Measurements from ENCODE around the gene REPS2.
"Not testable (repeated sequence)": the region's sequence is repeated elsewhere in the genome, so short reads cannot be mapped to it uniquely, and the experiment has no call there.

REPS2 gene

GRCh38 chrX:16964976-16965375 lies 18.5 kb downstream of the REPS2 start:
- not testable (repeated sequence) for H3K4me3 ChIP-seq (ENCODE audit: low read length); H3K9ac ChIP-seq (ENCODE audit: low read depth, low read length); H3K27ac ChIP-seq (ENCODE audit: low read depth, low read length); H3K27me3 ChIP-seq (ENCODE audit: insufficient read depth, low read length); H3K36me3 ChIP-seq (ENCODE audit: insufficient read depth, low read length); H3K4me1 ChIP-seq (ENCODE audit: insufficient read depth, low read length); H3K9me3 ChIP-seq (ENCODE audit: insufficient read depth, low read depth, low read length)
- WGBS: 82% methylated on average over 12 of the region's 32 CpGs

- H3K27me3 ChIP-seq (ENCODE audit: insufficient read depth, low read length): no peaks in the 10 kb centered on the region
- H3K9me3 ChIP-seq (ENCODE audit: insufficient read depth, low read depth, low read length): no peaks in the 10 kb centered on the region
- WGBS: 83% methylated on average over 1 of the region's 2 CpGs
- no peak overlapping the region for H3K9ac ChIP-seq (ENCODE audit: low read depth, low read length)
- no peaks in the 10 kb centered on the region for H3K36me3 ChIP-seq (ENCODE audit: insufficient read depth, low read length)
- no peak overlapping the region for H3K27ac ChIP-seq (ENCODE audit: low read depth, low read length)
- no peaks in the 10 kb centered on the region for H3K4me1 ChIP-seq (ENCODE audit: insufficient read depth, low read length)
- no peak overlapping the region for H3K4me3 ChIP-seq (ENCODE audit: low read length)
These were observed 20.4 kb downstream of the REPS2 start for GRCh38 chrX:16966752-16967448.

GRCh38 chrX:16968753-16969152 lies 22.3 kb downstream of the REPS2 start:
- 94% methylated on average over 22 of the region's 29 CpGs for WGBS
- H3K36me3 ChIP-seq (ENCODE audit: insufficient read depth, low read length); H3K27ac ChIP-seq (ENCODE audit: low read depth, low read length); H3K4me3 ChIP-seq (ENCODE audit: low read length); H3K27me3 ChIP-seq (ENCODE audit: insufficient read depth, low read length); H3K9ac ChIP-seq (ENCODE audit: low read depth, low read length); H3K4me1 ChIP-seq (ENCODE audit: insufficient read depth, low read length); H3K9me3 ChIP-seq (ENCODE audit: insufficient read depth, low read depth, low read length): not testable (repeated sequence)

GRCh38 chrX:16970977-16971376 lies 24.5 kb downstream of the REPS2 start:
- H3K27ac ChIP-seq (ENCODE audit: low read depth, low read length): no peak overlapping the region

GRCh38 chrX:16971694-16972093 lies 25.2 kb downstream of the REPS2 start:
- Histone ChIP-seq H3K4me3 (ENCODE audit: low read length) (no peak overlapping the region), H3K27me3 (ENCODE audit: insufficient read depth, low read length) (no peaks in the 10 kb centered on the region), H3K4me1 (ENCODE audit: insufficient read depth, low read length) (no peaks in the 10 kb centered on the region), H3K36me3 (ENCODE audit: insufficient read depth, low read length) (no peaks in the 10 kb centered on the region), H3K9me3 (ENCODE audit: insufficient read depth, low read depth, low read length) (no peaks in the 10 kb centered on the region), H3K9ac (ENCODE audit: low read depth, low read length) (no peak overlapping the region), H3K27ac (ENCODE audit: low read depth, low read length) (no peak overlapping the region)
- 71% methylated on average over 1 of the region's 2 CpGs for WGBS

More at GRCh38 chrX:16970977-16971376, 24.5 kb downstream of the REPS2 start:
- Histone ChIP-seq H3K9ac (ENCODE audit: low read depth, low read length) (no peak overlapping the region), H3K27me3 (ENCODE audit: insufficient read depth, low read length) (no peaks in the 10 kb centered on the region), H3K36me3 (ENCODE audit: insufficient read depth, low read length) (no peaks in the 10 kb centered on the region), H3K4me3 (ENCODE audit: low read length) (no peak overlapping the region), H3K9me3 (ENCODE audit: insufficient read depth, low read depth, low read length) (no peaks in the 10 kb centered on the region), H3K4me1 (ENCODE audit: insufficient read depth, low read length) (no peaks in the 10 kb centered on the region)
- WGBS: 81% methylated on average over 4 of the region's 5 CpGs

- Histone ChIP-seq H3K36me3 (ENCODE audit: insufficient read depth, low read length) (no peaks in the 10 kb centered on the region), H3K9ac (ENCODE audit: low read depth, low read length) (no peak overlapping the region), H3K9me3 (ENCODE audit: insufficient read depth, low read depth, low read length) (no peaks in the 10 kb centered on the region), H3K4me1 (ENCODE audit: insufficient read depth, low read length) (no peaks in the 10 kb centered on the region), H3K4me3 (ENCODE audit: low read length) (no peak overlapping the region), H3K27me3 (ENCODE audit: insufficient read depth, low read length) (no peaks in the 10 kb centered on the region), H3K27ac (ENCODE audit: low read depth, low read length) (no peak overlapping the region)
- WGBS: 84% methylated on average over 5 of the region's 5 CpGs
These were observed 28.8 kb downstream of the REPS2 start for GRCh38 chrX:16975233-16975632.

GRCh38 chrX:16977771-16978170 lies 31.3 kb downstream of the REPS2 start:
- no peak overlapping the region for H3K4me3 ChIP-seq (ENCODE audit: low read length)
- H3K27ac ChIP-seq (ENCODE audit: low read depth, low read length): no peak overlapping the region
- H3K9ac ChIP-seq (ENCODE audit: low read depth, low read length): no peak overlapping the region
- no peaks in the 10 kb centered on the region for H3K27me3 ChIP-seq (ENCODE audit: insufficient read depth, low read length)
- no peaks in the 10 kb centered on the region for H3K4me1 ChIP-seq (ENCODE audit: insufficient read depth, low read length)
- no peaks in the 10 kb centered on the region for H3K36me3 ChIP-seq (ENCODE audit: insufficient read depth, low read length)
- no peaks in the 10 kb centered on the region for H3K9me3 ChIP-seq (ENCODE audit: insufficient read depth, low read depth, low read length)

- Histone ChIP-seq H3K4me1 (ENCODE audit: insufficient read depth, low read length) (no peaks in the 10 kb centered on the region), H3K9ac (ENCODE audit: low read depth, low read length) (no peak overlapping the region), H3K27ac (ENCODE audit: low read depth, low read length) (no peak overlapping the region), H3K9me3 (ENCODE audit: insufficient read depth, low read depth, low read length) (no peaks in the 10 kb centered on the region), H3K27me3 (ENCODE audit: insufficient read depth, low read length) (no peaks in the 10 kb centered on the region), H3K36me3 (ENCODE audit: insufficient read depth, low read length) (no peaks in the 10 kb centered on the region), H3K4me3 (ENCODE audit: low read length) (no peak overlapping the region)
- 94% methylated on average over 2 of the region's 3 CpGs for WGBS
These were observed 31.9 kb downstream of the REPS2 start for GRCh38 chrX:16978193-16978984.

GRCh38 chrX:16979226-16979625 lies 32.8 kb downstream of the REPS2 start:
- Histone ChIP-seq H3K27ac (ENCODE audit: low read depth, low read length) (no peak overlapping the region), H3K9me3 (ENCODE audit: insufficient read depth, low read depth, low read length) (no peaks in the 10 kb centered on the region), H3K9ac (ENCODE audit: low read depth, low read length) (no peak overlapping the region), H3K4me3 (ENCODE audit: low read length) (no peak overlapping the region), H3K27me3 (ENCODE audit: insufficient read depth, low read length) (no peaks in the 10 kb centered on the region), H3K4me1 (ENCODE audit: insufficient read depth, low read length) (no peaks in the 10 kb centered on the region), H3K36me3 (ENCODE audit: insufficient read depth, low read length) (no peaks in the 10 kb centered on the region)
- WGBS: 70% methylated on average over 1 of the region's 1 CpG

- no peak overlapping the region for H3K9ac ChIP-seq (ENCODE audit: low read depth, low read length)
- H3K4me3 ChIP-seq (ENCODE audit: low read length): no peak overlapping the region
- WGBS: 100% methylated on average over 1 of the region's 1 CpG
These were observed 34.8 kb downstream of the REPS2 start for GRCh38 chrX:16981209-16981608.

GRCh38 chrX:16981980-16982379 lies 35.5 kb downstream of the REPS2 start:
- Histone ChIP-seq H3K9ac (ENCODE audit: low read depth, low read length) (no peak overlapping the region), H3K36me3 (ENCODE audit: insufficient read depth, low read length) (no peaks in the 10 kb centered on the region), H3K4me3 (ENCODE audit: low read length) (no peak overlapping the region), H3K4me1 (ENCODE audit: insufficient read depth, low read length) (no peaks in the 10 kb centered on the region), H3K27ac (ENCODE audit: low read depth, low read length) (no peak overlapping the region), H3K9me3 (ENCODE audit: insufficient read depth, low read depth, low read length) (no peaks in the 10 kb centered on the region), H3K27me3 (ENCODE audit: insufficient read depth, low read length) (no peaks in the 10 kb centered on the region)

More at GRCh38 chrX:16981209-16981608, 34.8 kb downstream of the REPS2 start:
- Histone ChIP-seq H3K4me1 (ENCODE audit: insufficient read depth, low read length) (no peaks in the 10 kb centered on the region), H3K36me3 (ENCODE audit: insufficient read depth, low read length) (no peaks in the 10 kb centered on the region), H3K9me3 (ENCODE audit: insufficient read depth, low read depth, low read length) (no peaks in the 10 kb centered on the region), H3K27me3 (ENCODE audit: insufficient read depth, low read length) (no peaks in the 10 kb centered on the region), H3K27ac (ENCODE audit: low read depth, low read length) (no peak overlapping the region)

Data from HUES64 (cell line).